T-helper 1 cell treated with Interleukin-12 subunit alpha and Interleukin-12 subunit beta and Interleukin-4 antibody, amounts not matched to agents 30 μg/mL and 1 μg/mL, for 36 hours (primary cell): ENCODE data around the gene ASAP2.

Experiments used
- H3K27ac Mint-ChIP-seq: one replicate; pipeline ENCODE4 v1.8.0; 2021; ENCODE audit warnings: mild to moderate bottlenecking, mixed read lengths
- H3K27me3 Mint-ChIP-seq: one replicate; pipeline ENCODE4 v1.8.0; 2021; ENCODE audit warnings: low read depth, mixed read lengths
- H3K36me3 Mint-ChIP-seq: one replicate; pipeline ENCODE4 v1.8.0; 2021; ENCODE audit warnings: low read depth, mixed read lengths
- H3K4me1 Mint-ChIP-seq: one replicate; pipeline ENCODE4 v1.8.0; 2021; ENCODE audit warnings: low read depth, mixed read lengths
- H3K4me3 Mint-ChIP-seq: one replicate; pipeline ENCODE4 v1.8.0; 2021; ENCODE audit warnings: mild to moderate bottlenecking, moderate library complexity, mixed read lengths
- H3K9me3 Mint-ChIP-seq: one replicate; pipeline ENCODE4 v1.8.0; 2021; ENCODE audit warnings: mixed read lengths

ASAP2 gene

DNA sequence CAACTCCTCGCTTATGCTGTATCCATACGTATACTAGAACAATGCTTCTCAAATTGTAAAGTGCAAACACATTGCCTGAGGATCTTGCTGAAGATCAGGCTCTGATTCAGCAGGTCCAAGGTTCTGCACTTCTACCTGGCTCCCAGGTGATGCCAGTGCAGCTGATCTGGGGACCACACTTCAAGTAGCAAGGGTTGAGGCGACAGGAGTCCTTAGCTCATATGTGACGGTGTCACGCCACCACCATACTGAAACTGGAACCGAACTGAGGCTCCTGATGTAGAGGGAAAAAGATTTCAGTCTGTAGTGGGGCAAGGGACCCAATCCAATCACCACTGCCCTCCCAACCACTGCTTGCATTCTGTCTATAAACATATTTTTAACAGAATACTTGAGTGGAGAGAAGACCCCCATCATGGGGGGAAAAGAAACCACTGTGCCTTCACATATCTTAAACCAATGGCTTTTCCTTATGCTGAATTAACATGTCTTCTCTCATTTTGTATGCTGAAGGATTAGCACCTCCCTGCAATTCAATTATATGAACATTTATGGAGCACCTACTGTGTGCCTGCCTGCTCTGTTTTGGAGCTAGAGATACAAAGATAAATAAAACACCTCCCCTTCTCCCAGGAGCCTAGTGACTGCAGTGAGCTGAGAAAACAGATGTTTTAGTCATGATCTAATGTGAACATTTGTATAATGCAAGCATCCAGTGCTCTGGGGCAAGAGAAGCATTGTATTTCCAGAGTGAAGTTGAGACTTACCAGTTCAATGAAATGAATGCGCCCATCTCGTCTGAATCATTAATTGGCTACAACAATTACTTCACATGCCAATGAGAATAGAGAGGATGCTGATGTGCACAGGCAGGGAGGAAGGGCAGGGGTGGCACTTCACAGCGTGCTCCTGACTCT is 6.6 kb upstream of the ASAP2 start:
- Mint-ChIP-seq H3K27me3 (peaks cover 38% of the 10 kb centered on the region), H3K4me3 (no peak overlapping the region)

DNA sequence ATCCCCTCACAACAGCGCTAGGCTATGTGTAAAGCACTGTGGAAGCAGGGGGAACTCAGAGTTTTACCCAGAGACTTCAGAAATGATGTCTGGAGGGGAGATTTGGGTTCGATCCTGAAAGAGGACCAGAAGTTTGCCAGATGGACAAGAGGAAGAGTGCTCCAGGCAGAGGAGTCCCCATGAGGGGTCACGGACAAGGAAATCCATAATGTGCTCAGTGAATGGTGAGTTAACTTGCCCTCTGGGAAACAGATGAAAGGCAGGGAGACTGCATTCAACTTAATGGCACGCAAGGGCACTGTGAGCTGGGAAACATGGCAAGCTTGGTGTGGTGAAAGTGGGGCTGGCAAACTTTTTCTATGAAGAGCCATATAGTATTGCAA is 6.0 kb upstream of the ASAP2 start:
- H3K27ac Mint-ChIP-seq, result no peak overlapping the region
- peaks cover 44% of the 10 kb centered on the region for H3K27me3 Mint-ChIP-seq

More for the DNA sequence above, 6.6 kb upstream of the ASAP2 start:
- Mint-ChIP-seq H3K27ac (no peak overlapping the region), H3K4me1 (no peaks in the 10 kb centered on the region), H3K9me3 (no peaks in the 10 kb centered on the region), H3K36me3 (no peaks in the 10 kb centered on the region)

DNA sequence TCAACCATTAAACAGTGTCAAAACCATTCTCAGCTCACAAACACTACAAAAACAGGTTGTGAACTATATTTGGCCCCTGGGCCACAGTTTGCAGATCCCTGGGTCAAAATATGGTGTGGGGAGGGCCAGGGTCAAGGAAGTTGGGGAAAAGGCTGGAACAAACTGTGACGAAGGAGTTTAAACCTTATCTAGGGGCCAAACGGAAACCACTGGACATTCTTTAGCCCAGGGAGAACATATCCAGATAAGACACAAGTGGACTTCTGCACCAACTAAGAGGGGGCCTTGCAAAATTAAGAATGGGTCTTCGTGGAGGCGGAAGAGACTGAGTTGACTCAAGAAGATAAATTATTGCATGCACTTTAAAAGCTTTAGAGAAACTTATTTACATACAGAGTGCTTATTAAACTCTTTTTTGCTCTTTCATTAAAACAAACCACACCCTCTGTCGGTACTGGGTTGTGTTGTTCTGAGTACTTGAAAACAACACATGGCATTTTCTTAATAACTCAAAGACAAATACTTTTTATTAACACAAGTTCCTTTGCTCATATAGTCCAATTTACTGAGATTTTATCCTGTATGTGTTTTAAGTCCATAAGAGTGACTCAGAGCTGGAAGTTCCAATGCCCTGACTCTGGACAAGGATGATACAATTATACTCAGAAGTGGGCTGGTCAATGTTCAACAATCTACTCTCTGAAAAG is 5.3 kb upstream of the ASAP2 start:
- H3K9me3 Mint-ChIP-seq, result no peaks in the 10 kb centered on the region
- H3K36me3 Mint-ChIP-seq, result no peaks in the 10 kb centered on the region
- H3K27ac Mint-ChIP-seq, result no peak overlapping the region
- no peak overlapping the region for H3K4me3 Mint-ChIP-seq
- peaks cover 4% of the 10 kb centered on the region for H3K4me1 Mint-ChIP-seq
- peaks cover 50% of the 10 kb centered on the region for H3K27me3 Mint-ChIP-seq

More for the DNA sequence above, 6.0 kb upstream of the ASAP2 start:
- Mint-ChIP-seq H3K4me3 (no peak overlapping the region), H3K4me1 (no peaks in the 10 kb centered on the region), H3K36me3 (no peaks in the 10 kb centered on the region), H3K9me3 (no peaks in the 10 kb centered on the region)

DNA sequence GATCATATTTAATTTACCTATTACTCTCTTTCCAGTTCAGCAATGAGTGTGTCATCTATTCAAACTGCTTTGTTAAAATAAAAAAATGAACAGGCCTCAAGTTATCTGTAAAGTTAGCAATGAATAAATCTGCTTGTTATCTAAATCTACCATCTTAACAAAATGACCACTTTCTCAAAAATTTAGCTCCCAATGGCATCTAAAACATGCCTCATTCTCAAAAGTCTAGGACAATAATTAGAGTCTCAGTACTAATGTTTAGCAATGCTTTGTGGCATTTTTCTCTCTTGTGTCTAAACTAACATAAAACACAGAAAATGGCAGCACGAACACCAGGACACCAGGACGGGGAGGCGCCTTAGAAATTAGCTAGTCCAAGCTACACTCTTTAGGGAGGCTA is 3.6 kb upstream of the ASAP2 start:
- no peak overlapping the region for H3K4me3 Mint-ChIP-seq
- H3K9me3 Mint-ChIP-seq, result no peaks in the 10 kb centered on the region
- H3K36me3 Mint-ChIP-seq, result no peaks in the 10 kb centered on the region
- H3K27ac Mint-ChIP-seq, result no peak overlapping the region
- peaks cover 51% of the 10 kb centered on the region for H3K27me3 Mint-ChIP-seq
- peaks cover 6% of the 10 kb centered on the region for H3K4me1 Mint-ChIP-seq

DNA sequence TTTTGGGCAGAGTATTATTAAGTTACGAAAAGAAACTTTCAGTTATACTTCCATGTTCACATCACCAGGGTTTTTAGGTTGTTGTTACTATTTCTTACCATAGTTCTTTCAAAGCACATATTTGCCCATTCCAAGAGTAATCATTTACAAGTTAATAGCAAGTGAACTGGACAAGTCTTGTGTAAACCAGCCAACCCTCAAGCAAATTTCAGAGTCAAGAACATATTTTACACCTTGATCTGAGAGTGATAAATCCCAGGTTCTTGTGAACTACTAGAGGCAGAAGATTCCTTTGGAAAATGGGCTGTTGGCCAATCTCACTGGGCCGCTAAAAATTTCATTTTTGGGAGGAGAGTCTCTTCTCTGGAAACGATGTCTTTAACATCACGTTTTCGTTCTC is 2.7 kb upstream of the ASAP2 start:
- Mint-ChIP-seq H3K27me3 (peaks cover 60% of the 10 kb centered on the region), H3K36me3 (no peaks in the 10 kb centered on the region), H3K27ac (no peak overlapping the region), H3K4me1 (peaks cover 7% of the 10 kb centered on the region), H3K9me3 (no peaks in the 10 kb centered on the region), H3K4me3 (no peak overlapping the region)

DNA sequence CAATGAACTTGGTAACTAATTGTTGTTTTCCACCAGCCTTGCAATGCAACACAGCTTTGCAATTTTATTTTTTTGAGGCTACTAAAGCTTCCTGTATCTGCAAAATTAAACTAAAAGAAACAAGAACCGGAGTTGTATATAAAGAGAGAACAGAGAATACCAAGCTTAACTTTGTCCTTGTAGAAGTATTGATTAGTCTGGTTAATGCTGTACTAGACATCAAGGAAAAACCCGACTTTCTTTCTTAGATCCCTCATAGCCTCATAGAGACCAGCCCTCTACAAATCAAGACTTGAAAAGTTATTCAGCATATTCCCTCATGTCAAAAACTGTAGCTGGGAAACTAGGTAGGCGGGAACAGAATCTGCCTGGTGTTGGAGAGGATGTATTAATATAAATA is 1.7 kb upstream of the ASAP2 start:
- peaks cover 64% of the 10 kb centered on the region for H3K27me3 Mint-ChIP-seq
- no peaks in the 10 kb centered on the region for H3K9me3 Mint-ChIP-seq
- H3K4me3 Mint-ChIP-seq, result no peak overlapping the region
- peaks cover 7% of the 10 kb centered on the region for H3K4me1 Mint-ChIP-seq
- H3K27ac Mint-ChIP-seq, result no peak overlapping the region
- H3K36me3 Mint-ChIP-seq, result no peaks in the 10 kb centered on the region

DNA sequence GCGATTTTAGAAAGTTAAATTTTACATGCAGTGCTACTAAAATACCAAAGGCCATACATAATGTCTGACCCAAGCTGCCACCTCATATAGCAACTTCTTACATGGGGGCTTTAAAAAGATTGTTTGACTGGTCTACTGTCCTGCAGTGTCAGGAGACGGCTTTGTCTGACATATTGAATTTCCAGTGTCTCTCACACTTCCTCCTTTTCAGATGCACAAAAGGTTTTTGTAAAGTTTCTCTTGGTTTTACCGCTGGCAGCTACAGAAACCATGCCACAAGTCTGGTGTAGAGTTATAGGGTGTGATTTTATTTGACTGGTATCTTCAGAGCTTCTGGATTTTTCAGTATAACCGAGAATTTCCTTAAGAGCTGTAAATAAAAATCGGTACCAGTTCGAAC is 1.1 kb upstream of the ASAP2 start:
- no peaks in the 10 kb centered on the region for H3K9me3 Mint-ChIP-seq
- H3K4me1 Mint-ChIP-seq, result peaks cover 7% of the 10 kb centered on the region
- no peaks in the 10 kb centered on the region for H3K36me3 Mint-ChIP-seq
- H3K27ac Mint-ChIP-seq, result no peak overlapping the region
- H3K4me3 Mint-ChIP-seq, result peak overlapping the region; percentile 58
- H3K27me3 Mint-ChIP-seq, result peaks cover 67% of the 10 kb centered on the region

DNA sequence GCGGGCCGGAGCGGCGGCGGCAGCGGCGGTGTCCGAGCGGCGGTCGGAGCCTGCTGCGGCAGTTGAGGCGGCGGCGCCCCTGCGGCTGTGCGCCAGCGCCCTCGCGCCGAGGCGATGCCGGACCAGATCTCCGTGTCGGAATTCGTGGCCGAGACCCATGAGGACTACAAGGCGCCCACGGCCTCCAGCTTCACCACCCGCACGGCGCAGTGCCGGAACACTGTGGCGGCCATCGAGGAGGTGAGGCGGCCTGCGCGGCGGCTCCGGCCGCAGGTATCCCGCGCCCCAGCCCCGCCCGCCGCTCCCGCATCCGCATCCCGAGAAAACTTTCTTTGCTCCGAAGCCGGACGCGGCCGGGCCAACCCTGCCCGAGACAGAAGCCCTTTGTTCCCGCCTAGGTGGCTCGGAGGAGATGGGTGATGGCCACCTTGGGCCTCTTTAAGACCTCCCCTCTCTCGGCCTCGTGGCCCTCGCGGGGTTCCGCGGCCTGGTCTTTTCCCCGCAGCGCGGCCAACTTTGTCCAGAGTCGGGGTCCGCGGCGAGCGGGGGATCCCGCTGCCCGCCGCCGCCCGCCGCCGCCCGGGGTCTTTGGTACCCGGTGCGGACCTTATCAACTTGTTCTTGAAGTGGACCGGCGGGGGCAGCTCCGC is 504 bp downstream of the ASAP2 start:
- H3K4me1 Mint-ChIP-seq, result peaks cover 7% of the 10 kb centered on the region
- H3K4me3 Mint-ChIP-seq, result no peak overlapping the region
- H3K27me3 Mint-ChIP-seq, result peaks cover 67% of the 10 kb centered on the region
- no peak overlapping the region for H3K27ac Mint-ChIP-seq
- H3K9me3 Mint-ChIP-seq, result no peaks in the 10 kb centered on the region
- H3K36me3 Mint-ChIP-seq, result no peaks in the 10 kb centered on the region

DNA sequence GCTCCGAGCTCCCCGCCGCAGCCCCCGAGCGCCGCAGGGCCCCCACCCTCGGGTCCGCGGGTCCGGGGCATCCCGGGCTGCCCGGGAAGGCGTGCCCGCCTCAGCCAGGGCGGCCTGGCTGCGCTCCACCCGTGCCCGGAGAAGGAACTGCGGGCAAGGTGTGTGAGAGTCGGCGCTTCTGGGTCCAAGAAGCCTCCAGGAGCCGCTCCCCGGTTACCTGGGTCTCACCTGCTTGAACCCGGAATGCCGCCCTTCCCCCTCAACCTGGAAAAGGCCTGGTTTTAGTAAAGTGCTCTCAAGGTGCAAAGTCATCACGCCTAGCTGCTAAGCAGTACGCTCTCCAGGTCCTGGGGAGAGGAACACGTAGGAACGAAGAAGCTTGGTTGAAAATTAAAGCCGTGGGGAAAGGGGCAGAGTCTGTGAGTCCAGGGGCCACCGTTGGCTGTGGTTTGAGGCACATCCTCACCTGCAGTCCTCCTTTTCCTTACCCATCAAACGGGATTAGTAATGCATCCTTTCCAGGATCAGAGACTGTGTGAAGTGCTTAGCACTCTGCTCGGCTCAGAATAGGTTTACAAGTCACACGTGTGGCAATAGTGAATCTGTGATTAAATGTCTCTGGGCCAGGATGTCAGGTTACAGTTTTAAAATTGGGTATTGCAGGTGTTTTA is 1.2 kb downstream of the ASAP2 start:
- peaks cover 7% of the 10 kb centered on the region for H3K4me1 Mint-ChIP-seq
- H3K4me3 Mint-ChIP-seq, result no peak overlapping the region
- peaks cover 65% of the 10 kb centered on the region for H3K27me3 Mint-ChIP-seq
- H3K36me3 Mint-ChIP-seq, result no peaks in the 10 kb centered on the region
- H3K9me3 Mint-ChIP-seq, result no peaks in the 10 kb centered on the region
- H3K27ac Mint-ChIP-seq, result peak overlapping the region; percentile 49

DNA sequence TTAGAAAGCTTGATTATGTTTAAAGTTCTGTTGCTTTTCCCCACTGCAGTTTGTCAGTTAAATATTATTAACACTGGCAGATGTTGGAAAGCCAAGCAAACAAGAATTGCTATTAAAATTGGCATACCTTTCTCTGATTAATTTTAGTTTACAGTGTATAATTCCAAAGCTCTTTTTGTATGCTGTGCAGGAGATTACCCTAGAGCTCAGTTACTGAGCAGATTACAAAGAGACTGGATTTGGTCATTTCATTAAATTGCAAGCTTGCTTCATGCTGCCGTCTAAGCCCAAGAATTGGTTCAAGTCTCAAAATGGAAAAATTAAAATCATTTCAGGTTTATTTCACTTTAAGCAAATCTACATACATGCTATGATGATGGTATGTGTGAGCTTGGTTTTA is 2.3 kb downstream of the ASAP2 start:
- no peaks in the 10 kb centered on the region for H3K36me3 Mint-ChIP-seq
- H3K27me3 Mint-ChIP-seq, result peaks cover 64% of the 10 kb centered on the region
- no peak overlapping the region for H3K4me3 Mint-ChIP-seq
- H3K27ac Mint-ChIP-seq, result no peak overlapping the region
- peaks cover 7% of the 10 kb centered on the region for H3K4me1 Mint-ChIP-seq
- H3K9me3 Mint-ChIP-seq, result no peaks in the 10 kb centered on the region

DNA sequence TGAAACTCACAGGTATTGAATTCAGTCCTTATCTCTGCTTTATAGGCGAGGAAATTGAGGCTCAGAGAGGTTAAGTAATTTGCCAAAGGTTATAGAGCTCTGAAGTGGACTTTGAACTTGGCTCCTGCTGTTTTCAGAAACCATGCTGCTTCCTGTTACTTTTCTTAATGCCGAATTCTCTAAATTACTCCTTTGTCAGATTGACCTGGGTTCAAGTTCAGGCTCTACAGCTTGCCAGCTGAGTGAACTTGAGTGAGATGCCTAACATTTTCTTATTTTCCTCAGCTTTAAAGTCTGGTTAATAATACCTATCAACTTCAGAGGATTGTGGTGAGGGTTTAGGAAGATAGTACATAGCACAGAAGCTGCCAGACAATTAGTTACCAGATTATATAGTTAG is 3.4 kb downstream of the ASAP2 start:
- no peaks in the 10 kb centered on the region for H3K9me3 Mint-ChIP-seq
- H3K27ac Mint-ChIP-seq, result no peak overlapping the region
- peaks cover 53% of the 10 kb centered on the region for H3K27me3 Mint-ChIP-seq
- peaks cover 7% of the 10 kb centered on the region for H3K4me1 Mint-ChIP-seq
- H3K36me3 Mint-ChIP-seq, result no peaks in the 10 kb centered on the region
- H3K4me3 Mint-ChIP-seq, result no peak overlapping the region

DNA sequence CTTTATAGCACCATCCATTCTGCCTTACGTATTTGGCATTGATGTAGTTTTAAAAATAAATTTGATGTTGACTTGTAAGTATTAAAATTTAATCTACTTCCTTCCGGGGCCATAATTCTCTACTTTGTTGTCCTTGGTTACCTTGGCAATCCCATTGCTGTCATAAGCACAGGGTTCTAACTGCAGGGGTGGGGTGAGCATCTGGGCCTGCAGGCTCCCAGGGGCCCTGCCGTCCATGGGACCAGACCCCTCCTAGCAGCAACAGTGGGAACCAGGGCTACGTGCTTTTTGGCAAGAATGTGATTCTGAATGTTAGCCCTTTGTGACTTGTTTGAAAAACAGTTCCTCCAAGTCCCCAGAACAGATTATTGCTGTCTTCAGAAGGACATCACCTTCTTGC is 4.9 kb downstream of the ASAP2 start:
- no peak overlapping the region for H3K4me3 Mint-ChIP-seq
- H3K27ac Mint-ChIP-seq, result no peak overlapping the region
- peaks cover 41% of the 10 kb centered on the region for H3K27me3 Mint-ChIP-seq
- peaks cover 3% of the 10 kb centered on the region for H3K4me1 Mint-ChIP-seq
- H3K36me3 Mint-ChIP-seq, result no peaks in the 10 kb centered on the region
- H3K9me3 Mint-ChIP-seq, result no peaks in the 10 kb centered on the region

DNA sequence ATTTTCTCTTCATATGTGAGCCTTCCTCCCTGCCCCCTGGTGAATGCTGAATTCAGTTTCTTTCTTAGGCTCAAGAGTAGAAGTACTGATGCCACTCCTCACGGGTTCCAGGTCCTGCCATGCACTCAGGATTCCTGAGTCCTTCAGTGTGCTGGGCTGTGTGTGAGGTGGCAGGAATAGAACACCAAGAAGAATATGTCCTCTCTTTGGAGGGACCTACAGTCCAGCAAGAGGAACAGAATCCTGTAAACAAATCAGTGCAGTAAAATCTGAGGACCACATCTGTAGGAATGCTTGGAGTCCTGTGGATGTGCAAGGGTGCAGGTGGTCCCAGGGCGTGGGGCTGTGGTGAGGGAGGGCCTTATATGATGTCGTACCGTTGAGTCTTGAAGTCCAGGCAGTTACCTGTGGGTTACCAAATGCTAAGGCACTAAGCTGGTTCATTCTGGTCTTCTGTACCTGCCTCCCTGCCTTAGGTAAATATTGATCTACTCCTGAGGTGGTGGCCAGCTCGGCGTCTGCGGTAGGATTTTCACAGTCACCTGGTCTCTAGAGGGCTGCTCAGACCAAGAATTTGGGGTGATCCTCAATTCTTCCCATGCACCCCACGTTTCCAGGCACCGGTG is 5.5 kb downstream of the ASAP2 start:
- H3K9me3 Mint-ChIP-seq, result no peaks in the 10 kb centered on the region
- H3K27me3 Mint-ChIP-seq, result peaks cover 43% of the 10 kb centered on the region
- no peak overlapping the region for H3K27ac Mint-ChIP-seq
- no peak overlapping the region for H3K4me3 Mint-ChIP-seq
- H3K36me3 Mint-ChIP-seq, result no peaks in the 10 kb centered on the region
- peaks cover 3% of the 10 kb centered on the region for H3K4me1 Mint-ChIP-seq
